ENCODE data around the gene RGMB.
"Not testable (repeated sequence)": the region's sequence is repeated elsewhere in the genome, so short reads cannot be mapped to it uniquely, and the experiment has no call there.

Gene RGMB, protein sequence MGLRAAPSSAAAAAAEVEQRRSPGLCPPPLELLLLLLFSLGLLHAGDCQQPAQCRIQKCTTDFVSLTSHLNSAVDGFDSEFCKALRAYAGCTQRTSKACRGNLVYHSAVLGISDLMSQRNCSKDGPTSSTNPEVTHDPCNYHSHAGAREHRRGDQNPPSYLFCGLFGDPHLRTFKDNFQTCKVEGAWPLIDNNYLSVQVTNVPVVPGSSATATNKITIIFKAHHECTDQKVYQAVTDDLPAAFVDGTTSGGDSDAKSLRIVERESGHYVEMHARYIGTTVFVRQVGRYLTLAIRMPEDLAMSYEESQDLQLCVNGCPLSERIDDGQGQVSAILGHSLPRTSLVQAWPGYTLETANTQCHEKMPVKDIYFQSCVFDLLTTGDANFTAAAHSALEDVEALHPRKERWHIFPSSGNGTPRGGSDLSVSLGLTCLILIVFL

DNA sequence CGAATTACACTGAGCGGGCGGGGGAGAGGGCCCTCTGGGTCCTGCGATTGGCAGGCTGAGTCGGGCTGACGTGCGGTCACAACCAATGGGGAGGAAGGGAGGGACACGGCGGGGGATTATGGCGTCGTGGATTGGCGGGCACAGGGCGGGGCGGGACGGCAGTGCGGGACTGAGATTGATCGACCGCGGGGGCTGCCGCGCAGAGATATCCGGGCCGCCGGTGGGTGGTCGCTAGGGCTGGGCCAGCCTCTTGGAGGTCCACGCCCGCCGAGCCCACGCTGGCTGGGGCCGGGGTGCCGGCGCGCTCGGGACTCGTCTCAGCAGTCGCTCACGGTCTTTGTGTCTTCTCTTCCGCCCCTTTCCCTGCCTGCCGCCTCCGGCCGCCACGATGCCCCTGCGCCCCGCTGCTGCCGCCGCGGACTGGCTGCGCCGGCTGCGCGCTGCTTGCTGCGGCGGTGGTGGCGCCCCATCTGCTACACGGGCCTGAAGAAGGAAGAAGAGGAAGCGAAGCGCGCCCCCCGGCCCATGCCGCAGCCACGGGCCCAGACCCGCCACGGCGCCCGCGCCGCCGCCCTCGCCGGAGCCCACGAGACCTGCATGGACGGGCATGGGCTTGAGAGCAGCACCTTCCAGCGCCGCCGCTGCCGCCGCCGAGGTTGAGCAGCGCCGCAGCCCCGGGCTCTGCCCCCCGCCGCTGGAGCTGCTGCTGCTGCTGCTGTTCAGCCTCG, at the start of gene RGMB:
RGMB (plus strand) TSS at position 200 of the 728 bp plus-strand sequence; CDS start at position 608, 408 bp downstream.
- in situ Hi-C loops (cut with MboI; ENCODE audit: low sequenced_read_pairs), result no loop called here

DNA sequence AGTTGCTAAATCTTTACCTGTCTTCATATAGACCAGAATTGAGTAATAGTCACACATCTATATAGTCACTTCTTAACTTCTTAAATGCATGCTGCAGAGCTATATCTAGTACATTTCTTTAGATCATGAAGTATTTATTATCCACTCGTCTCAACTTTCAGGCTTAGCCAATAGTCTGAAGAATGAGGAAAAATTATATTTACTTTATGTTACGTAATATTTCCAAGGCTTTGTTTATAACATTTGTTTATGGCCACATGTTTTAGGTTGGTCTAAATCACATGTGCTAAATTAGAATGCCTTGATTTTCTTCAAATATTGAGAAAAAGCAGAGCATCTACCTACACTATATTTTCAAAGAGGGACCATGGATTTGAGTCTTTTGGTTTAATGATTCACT, 47.2 kb upstream of the RGMB start:
- in situ Hi-C loops (cut with MboI; ENCODE audit: low sequenced_read_pairs), result no loop called here

DNA sequence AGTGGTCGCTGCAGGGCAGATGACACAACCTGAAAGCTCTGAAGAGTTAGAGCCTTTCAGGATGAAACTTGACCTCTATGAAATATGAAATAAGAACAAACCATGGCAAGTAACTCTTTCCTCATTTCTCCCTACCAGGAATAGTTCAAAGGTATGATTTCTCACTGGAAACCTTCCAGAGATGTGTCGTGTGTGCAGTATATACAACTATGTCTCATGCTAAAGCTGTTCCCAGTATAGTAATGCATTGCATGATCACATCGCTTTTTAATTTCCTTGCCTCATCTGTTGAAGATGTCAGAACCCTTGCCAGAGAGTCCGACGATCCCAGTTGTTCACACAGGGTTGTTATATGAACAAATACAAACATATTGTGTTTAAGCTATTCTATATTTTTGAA, 45.8 kb upstream of the RGMB start:
- in situ Hi-C loops (cut with MboI; ENCODE audit: low sequenced_read_pairs), result no loop called here

GRCh38 chr5:98734646-98735045, 38.8 kb upstream of the RGMB start:
- in situ Hi-C loops (cut with MboI; ENCODE audit: low sequenced_read_pairs), result no loop called here

- in situ Hi-C loops (cut with MboI; ENCODE audit: low sequenced_read_pairs), result no loop called here
Measured at GRCh38 chr5:98735806-98736507, 37.5 kb upstream of the RGMB start.

DNA sequence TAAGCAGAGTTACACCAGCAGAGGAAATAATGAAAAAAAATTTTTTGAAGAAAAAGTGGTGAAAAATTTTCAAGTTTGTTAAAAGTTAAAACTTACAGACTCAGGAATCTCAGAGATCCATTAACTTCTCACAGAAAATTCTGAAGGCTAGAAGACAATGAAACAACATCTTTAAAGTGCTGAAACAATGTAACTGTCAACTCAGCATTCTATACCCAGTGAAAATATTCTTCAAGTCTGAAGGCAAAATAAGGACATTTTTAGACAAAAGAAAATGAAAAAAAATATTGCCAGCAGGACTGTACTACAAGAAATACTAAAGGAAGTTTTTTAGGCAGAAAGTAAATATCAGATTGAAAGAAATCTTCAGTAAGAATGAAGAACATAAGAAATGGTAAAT, 36.7 kb upstream of the RGMB start:
- in situ Hi-C loops (cut with MboI; ENCODE audit: low sequenced_read_pairs), result no loop called here

DNA sequence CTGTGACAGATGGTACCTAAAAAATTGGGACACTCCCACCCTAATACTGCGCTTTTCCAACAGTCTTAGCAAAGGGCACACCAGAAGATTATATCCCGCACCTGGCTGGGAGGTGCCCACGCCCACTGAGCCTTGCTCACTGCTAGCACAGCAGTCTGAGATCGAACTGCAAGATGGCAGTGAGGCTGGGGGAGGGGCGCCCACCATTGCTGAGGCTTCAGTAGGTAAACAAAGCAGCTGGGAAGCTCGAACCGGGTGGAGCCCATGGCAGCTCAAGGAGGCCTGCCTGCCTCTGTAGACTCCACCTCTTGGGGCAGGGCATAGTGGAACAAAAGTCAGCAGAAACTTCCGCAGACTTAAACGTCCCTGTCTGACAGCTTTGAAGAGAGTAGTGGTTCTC, 36.0 kb upstream of the RGMB start:
- in situ Hi-C loops (cut with MboI; ENCODE audit: low sequenced_read_pairs), result not testable (repeated sequence)

DNA sequence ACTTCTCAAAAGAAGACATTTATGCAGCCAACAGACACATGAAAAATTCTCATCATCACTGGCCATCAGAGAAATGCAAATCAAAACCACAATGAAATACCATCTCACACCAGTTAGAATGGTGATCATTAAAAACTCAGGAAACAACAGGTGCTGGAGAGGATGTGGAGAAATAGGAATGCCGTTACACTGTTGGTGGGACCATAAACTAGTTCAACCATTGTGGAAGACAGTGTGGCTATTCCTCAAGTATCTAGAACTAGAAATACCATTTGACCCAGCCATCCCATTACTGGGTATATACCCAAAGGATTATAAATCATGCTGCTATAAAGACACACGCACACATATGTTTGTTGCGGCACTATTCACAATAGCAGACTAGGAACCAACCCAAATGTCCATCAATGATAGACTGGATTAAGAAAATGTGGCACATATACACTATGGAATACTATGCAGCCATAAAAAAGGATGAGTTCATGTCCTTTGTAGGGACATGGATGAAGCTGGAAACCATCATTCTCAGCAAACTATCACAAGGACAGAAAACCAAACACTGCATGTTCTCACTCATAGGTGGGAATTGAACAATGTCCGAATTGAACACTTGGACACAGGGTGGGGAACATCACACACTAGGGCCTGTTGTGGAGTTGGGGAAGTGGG, 34.8 kb upstream of the RGMB start:
- in situ Hi-C loops (cut with MboI; ENCODE audit: low sequenced_read_pairs), result not testable (repeated sequence)

DNA sequence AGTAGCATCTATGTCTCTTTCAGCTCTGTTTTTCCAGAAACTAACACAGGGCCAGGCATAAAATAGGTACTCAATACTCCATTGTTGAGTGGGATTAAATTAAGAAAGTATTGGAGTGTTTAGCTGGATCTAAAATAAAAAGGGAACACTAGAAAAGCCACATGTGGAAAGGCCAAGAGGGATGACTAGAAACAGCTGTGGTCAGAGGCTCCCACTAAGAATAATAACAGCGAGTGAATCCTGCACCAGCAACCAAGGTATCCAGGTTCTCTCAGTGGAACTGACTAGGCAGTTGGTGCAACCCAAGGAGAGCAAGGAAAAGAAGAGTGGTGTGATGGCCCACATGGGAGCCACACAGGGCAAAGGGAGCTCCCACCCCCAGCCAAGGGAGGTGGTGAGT, 31.5 kb upstream of the RGMB start:
- in situ Hi-C loops (cut with MboI; ENCODE audit: low sequenced_read_pairs), result no loop called here

GRCh38 chr5:98742396-98743073, 30.9 kb upstream of the RGMB start:
- in situ Hi-C loops (cut with MboI; ENCODE audit: low sequenced_read_pairs), result no loop called here

DNA sequence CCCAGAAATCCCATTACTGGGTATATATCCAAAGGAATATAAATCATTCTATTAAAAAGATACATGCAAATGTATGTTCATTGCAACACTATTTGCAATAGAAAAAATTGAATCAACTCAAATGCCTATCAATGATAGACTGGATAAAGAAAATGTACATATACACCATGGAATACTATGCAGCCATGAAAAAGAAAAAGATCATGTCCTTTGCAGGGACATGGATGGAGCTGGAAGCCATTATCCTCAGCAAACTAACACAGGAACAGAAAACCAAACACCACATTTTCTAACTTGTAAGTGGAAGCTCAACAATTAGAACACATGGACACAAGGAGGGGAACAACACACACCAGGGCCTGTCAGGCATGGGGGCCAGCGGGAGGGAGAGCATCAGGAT, 25.2 kb upstream of the RGMB start:
- in situ Hi-C loops (cut with MboI; ENCODE audit: low sequenced_read_pairs), result not testable (repeated sequence)

- in situ Hi-C loops (cut with MboI; ENCODE audit: low sequenced_read_pairs), result no loop called here
Measured at GRCh38 chr5:98749046-98749445, 24.4 kb upstream of the RGMB start.

GRCh38 chr5:98750693-98751092, 22.8 kb upstream of the RGMB start:
- in situ Hi-C loops (cut with MboI; ENCODE audit: low sequenced_read_pairs), result no loop called here

GRCh38 chr5:98752331-98752730, 21.1 kb upstream of the RGMB start:
- in situ Hi-C loops (cut with MboI; ENCODE audit: low sequenced_read_pairs), result not testable (repeated sequence)

DNA sequence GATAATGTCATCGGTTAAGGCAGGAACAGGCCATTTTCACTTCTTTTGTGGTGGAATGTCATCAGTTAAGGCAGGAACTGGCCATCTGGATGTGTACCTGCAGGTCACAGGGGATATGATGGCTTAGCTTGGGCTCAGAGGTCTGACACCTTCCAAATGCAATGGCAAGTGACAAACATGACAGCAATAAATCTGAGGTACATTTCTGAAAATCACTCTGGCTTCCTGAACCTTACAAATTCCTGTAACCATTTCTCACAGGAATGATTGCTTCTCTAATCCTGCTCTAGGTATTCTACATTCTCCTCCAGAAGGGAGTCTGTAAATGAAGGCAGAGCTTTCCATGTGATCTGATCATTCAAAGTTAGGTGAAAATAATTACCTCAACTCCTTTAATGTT, 20.7 kb upstream of the RGMB start:
- in situ Hi-C loops (cut with MboI; ENCODE audit: low sequenced_read_pairs), result not testable (repeated sequence)

DNA sequence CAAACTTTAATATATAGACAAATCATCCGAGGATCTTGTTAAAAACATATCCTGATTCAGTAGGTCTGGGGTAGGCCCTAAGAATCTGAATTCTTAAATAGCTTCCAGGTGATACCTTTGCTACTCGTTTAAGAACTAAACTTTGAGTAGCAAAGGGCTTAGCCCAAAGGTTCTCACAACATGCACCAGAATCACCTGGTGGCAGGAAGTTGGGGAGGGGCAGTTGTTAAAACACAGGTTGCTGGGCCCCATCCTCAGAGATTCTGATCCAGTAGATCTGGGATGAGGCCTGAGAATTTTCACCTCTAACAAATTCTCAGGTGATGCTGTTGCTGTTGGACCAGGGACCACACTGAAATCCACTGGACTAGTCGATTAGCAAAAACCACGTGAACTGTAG, 20.0 kb upstream of the RGMB start:
- in situ Hi-C loops (cut with MboI; ENCODE audit: low sequenced_read_pairs), result no loop called here

DNA sequence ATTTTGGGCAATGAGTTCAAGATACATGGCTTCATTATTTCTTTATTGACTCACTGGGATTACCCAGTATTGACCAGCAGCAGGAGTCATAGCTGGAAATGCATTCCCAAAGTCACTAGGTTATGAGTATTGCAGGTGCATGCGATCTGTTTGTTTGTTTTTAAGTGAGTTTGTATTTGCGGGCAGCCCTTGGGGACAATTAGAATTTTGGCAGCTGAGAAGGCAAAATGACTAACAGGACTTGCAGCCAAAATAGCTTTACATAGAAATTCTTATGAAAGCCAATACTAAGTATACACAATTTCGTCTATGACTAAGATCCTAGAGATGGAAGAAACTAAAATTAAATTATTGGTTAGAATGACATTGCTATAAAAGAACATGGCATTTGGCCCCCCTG, 18.1 kb upstream of the RGMB start:
- in situ Hi-C loops (cut with MboI; ENCODE audit: low sequenced_read_pairs), result no loop called here

DNA sequence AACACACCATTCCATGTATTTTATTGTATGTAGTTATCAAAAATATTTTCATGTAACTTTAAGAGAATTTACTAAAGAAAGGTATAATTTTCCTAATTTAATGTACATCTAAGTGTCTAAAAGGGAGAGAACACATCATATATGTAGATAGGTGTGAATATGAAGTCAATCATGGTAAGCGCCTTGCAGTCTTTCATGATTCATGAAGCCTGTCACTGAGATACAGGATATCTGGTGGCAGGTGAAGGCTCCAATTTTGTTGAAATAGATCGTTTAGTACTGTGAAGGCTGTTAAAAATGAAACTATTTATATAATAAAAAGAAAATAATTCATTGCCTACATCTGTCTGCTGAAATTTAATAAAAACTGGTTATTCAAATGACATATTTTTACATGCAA, 15.5 kb upstream of the RGMB start:
- in situ Hi-C loops (cut with MboI; ENCODE audit: low sequenced_read_pairs), result no loop called here

DNA sequence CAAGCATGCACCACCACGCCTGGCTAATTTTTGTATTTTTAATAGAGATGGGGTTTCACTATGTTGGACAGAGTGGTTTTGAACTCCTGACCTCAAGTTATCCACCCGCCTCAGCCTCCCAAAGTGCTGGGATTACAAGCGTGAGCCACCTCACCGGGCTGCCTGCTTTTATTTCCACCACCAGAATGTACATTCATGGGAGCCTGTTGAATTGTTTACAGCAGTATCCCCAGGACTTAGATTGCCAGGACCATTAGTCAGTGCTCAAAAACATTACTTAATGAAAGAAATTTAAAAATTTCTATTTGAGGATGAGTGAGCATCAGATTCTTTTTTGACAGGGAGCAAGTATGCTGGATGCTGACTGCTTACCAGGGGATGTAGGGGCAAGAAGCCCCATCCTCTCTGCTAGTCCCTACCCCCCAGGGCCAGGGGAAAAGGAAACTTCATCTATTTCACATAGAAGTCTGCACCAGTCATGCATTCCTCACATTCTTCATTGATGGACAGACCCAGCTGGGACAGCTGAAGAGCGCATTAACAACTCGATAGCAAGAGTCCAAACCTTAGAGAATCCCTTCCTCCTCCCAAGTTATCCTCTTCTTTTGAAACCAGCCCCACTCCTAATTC, 10.3 kb upstream of the RGMB start:
- in situ Hi-C loops (cut with MboI; ENCODE audit: low sequenced_read_pairs), result no loop called here

DNA sequence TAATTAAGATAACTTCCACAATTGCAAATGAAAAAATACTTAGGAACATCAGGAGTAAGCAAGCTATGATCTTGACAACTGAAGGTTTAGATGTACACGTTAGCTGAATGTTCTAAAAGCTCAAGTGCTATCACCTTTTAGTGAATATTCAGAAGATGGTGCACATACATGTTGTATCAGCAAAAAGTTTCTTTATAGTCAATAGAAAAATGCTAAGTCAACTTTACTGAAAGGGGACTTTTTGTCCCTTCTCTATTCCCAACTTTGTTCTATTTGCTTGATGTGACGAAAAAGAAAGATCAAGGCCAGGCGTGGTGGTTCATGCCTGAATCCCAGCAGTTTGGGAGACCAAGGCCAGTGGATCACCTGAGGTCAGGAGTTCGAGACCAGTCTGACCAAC, 7.6 kb upstream of the RGMB start:
- in situ Hi-C loops (cut with MboI; ENCODE audit: low sequenced_read_pairs), result no loop called here
